ENCODE measurements around the gene TAPBPL.

DNA sequence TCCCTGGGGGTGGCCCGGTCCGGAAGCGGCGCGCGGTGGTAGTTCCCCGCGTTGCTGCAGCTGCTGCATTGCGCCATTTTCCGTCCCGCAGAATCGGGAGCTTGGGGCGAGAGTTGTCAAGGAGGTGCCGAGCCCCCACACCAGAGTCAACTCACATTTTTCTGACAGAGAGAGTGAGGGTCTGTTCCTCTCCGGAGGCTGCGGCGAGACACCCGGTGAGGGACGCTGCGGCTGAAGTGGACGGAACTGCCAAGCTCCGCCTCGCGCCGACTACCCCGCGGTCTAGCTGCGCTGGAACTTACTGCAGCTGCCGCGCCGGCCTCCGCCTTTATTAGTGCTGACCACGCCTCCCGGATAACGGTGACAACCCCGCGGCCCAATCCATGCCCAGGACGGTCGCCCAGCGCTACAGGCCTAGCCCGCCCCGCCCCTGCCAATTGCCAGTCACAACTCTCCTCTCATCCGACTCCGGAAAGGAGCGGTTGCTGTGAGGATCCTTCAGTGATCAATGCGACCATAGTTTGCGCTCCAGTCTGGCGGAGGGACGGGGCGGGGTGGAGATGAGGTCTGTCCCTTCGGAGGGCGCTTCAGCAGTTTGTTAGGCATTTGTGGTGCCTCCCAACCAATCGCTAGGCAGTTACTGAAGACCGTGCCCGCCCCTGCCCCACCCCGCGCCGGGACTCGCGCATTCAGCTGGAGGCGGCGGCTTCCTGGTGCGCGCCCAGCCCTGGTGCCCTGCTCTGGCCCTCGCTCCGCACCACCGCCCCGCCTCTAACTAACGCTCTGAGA lies 18.7 kb downstream of the TAPBPL start, which contains the start of gene VAMP1:
- TF ChIP-seq CTCF (IDR thresholded peaks at IDR 0.05; ENCODE audit: insufficient read depth, low read length, poor library complexity, severe bottlenecking) = no peak
- TF ChIP-seq EZH2phosphoT487 (conservative IDR thresholded peaks at IDR 0.05; ENCODE audit: low read length) = no peak

Data from SU-DHL-6 (cell line).